H1 (cell line): ENCODE data around the gene PPM1D.

Source experiments
- ATF2 ChIP-seq: IDR thresholded peaks from 2 replicates; pipeline ENCODE4 v1.6.1; 2012; ENCODE audit warnings: low read length, inconsistent platforms
- MAX ChIP-seq: IDR thresholded peaks from 2 replicates; pipeline ENCODE4 v1.6.1; 2012; ENCODE audit warnings: inconsistent platforms
- POLR2A ChIP-seq, 2 experiments: IDR thresholded peaks; 1 replicate in 1 of 2; 2 replicates in 1 of 2; pipeline ENCODE4 v1.6.1; 2011; ENCODE audit warnings: low read depth in 2 of 2, low read length in 2 of 2, mild to moderate bottlenecking in 2 of 2; ENCODE audit errors: control extremely low read depth in 1 of 2

- TF ChIP-seq MAX: no peak
- no peak for TF ChIP-seq POLR2A (IDR thresholded peaks at IDR 0.05; ENCODE audit: control extremely low read depth in 1 of 2, low read depth in 2 of 2, low read length in 2 of 2)
- TF ChIP-seq ATF2: no peak
Measured at GRCh38 chr17:60557805-60558204, 42.2 kb upstream of the PPM1D start.
